HL-60/S4 treated with phorbol 12-myristate 13-acetate at 8.2 ng/mL for 4 days and 3 days (cell line): ENCODE data around the gene ITPR3.

Source experiments
- in situ Hi-C: fragments of 300-500 bp; cut with MboI; formaldehyde crosslinking; loops from 2 replicates; pipeline ENCODE4 v1.15.0; 2022; ENCODE audit warnings: low sequenced_read_pairs

The ITPR3 gene

GRCh38 chr6:33620856-33621710, at the start of gene ITPR3:
Gene ITPR3 (plus strand): TSS chr6:33621322. CDS start chr6:33621603, 281 bp downstream.
- in situ Hi-C loops = no loop called here

GRCh38 chr6:33571637-33572316, 49.3 kb upstream of the ITPR3 start:
- in situ Hi-C loops = no loop called here

GRCh38 chr6:33575211-33575610, 45.9 kb upstream of the ITPR3 start:
- in situ Hi-C loops = no loop called here

GRCh38 chr6:33576668-33577067, 44.5 kb upstream of the ITPR3 start:
- in situ Hi-C loops = no loop called here

GRCh38 chr6:33577106-33577535, 44.0 kb upstream of the ITPR3 start:
- in situ Hi-C loops = no loop called here

- in situ Hi-C loops = no loop called here
Measured at GRCh38 chr6:33577718-33578117, 43.4 kb upstream of the ITPR3 start.

GRCh38 chr6:33578164-33578563, 43.0 kb upstream of the ITPR3 start:
- in situ Hi-C loops = no loop called here

GRCh38 chr6:33578588-33579011, 42.5 kb upstream of the ITPR3 start:
- in situ Hi-C loops = no loop called here

- in situ Hi-C loops = loop anchor here (10.0 kb wide), 1 partner anchor 125 kb away; no protein-coding TSS in a partner anchor
Measured at GRCh38 chr6:33579828-33580714, 41.1 kb upstream of the ITPR3 start, which contains the start of gene BAK1. Gene BAK1 (minus strand): TSS chr6:33580276. CDS start chr6:33577604, 2,672 bp downstream.

- in situ Hi-C loops = loop anchor here (10.0 kb wide), 1 partner anchor 124 kb away; no protein-coding TSS in a partner anchor
Measured at GRCh38 chr6:33581186-33581585, 39.9 kb upstream of the ITPR3 start.

GRCh38 chr6:33583591-33584155, 37.4 kb upstream of the ITPR3 start:
- in situ Hi-C loops = loop anchor here (10.0 kb wide), 1 partner anchor 121 kb away; no protein-coding TSS in a partner anchor

- in situ Hi-C loops = loop anchor here (10.0 kb wide), 1 partner anchor 120 kb away; no protein-coding TSS in a partner anchor
Measured at GRCh38 chr6:33584700-33585402, 36.3 kb upstream of the ITPR3 start.

GRCh38 chr6:33585403-33586107, 35.6 kb upstream of the ITPR3 start:
- in situ Hi-C loops = loop anchor here (10.0 kb wide), 1 partner anchor 119 kb away; no protein-coding TSS in a partner anchor

- in situ Hi-C loops = loop anchor here (10.0 kb wide), 1 partner anchor 119 kb away; no protein-coding TSS in a partner anchor
Measured at GRCh38 chr6:33586108-33586640, 34.9 kb upstream of the ITPR3 start.

- in situ Hi-C loops = loop anchor here (10.0 kb wide), 1 partner anchor 117 kb away; no protein-coding TSS in a partner anchor
Measured at GRCh38 chr6:33587529-33587928, 33.6 kb upstream of the ITPR3 start.

GRCh38 chr6:33588894-33589293, 32.2 kb upstream of the ITPR3 start:
- in situ Hi-C loops = loop anchor here (10.0 kb wide), 1 partner anchor 116 kb away; no protein-coding TSS in a partner anchor

- in situ Hi-C loops = loop anchor here (10.0 kb wide), 1 partner anchor 115 kb away; no protein-coding TSS in a partner anchor
Measured at GRCh38 chr6:33589392-33589730, 31.8 kb upstream of the ITPR3 start.

GRCh38 chr6:33589731-33590530, 31.2 kb upstream of the ITPR3 start:
- in situ Hi-C loops = loop anchor here (10.0 kb wide), 1 partner anchor 115 kb away; no protein-coding TSS in a partner anchor
